ENCODE measurements around the gene A4GNT.
"Not testable (repeated sequence)": the region's sequence is repeated elsewhere in the genome, so short reads cannot be mapped to it uniquely, and the experiment has no call there.

The A4GNT gene

GRCh38 chr3:138118612-138119422 lies 13.4 kb downstream of the A4GNT start:
- no peak for DNase-seq (ENCODE audit: low read depth)

- no peak for DNase-seq (ENCODE audit: low read depth)
Measured at GRCh38 chr3:138114988-138115971, 16.9 kb downstream of the A4GNT start, which contains the start of gene DZIP1L. TSS of gene DZIP1L (minus strand) at chr3:138115608. CDS start at chr3:138103971, 11,637 bp downstream.

- DNase-seq (ENCODE audit: low read depth): no peak
Measured at GRCh38 chr3:138114431-138114918, 17.7 kb downstream of the A4GNT start.

GRCh38 chr3:138113326-138113725 lies 18.9 kb downstream of the A4GNT start:
- DNase-seq (ENCODE audit: low read depth): no peak

GRCh38 chr3:138112362-138112761 lies 19.8 kb downstream of the A4GNT start:
- DNase-seq (ENCODE audit: low read depth): no peak

GRCh38 chr3:138105598-138105997 lies 26.6 kb downstream of the A4GNT start:
- DNase-seq (ENCODE audit: low read depth): no peak

- no peak for DNase-seq (ENCODE audit: low read depth)
Measured at GRCh38 chr3:138103466-138103865, 28.7 kb downstream of the A4GNT start.

GRCh38 chr3:138101351-138101940 lies 30.7 kb downstream of the A4GNT start:
- not testable (repeated sequence) for DNase-seq (ENCODE audit: low read depth)

- DNase-seq (ENCODE audit: low read depth): no peak
Measured at GRCh38 chr3:138099417-138099816, 32.8 kb downstream of the A4GNT start.

GRCh38 chr3:138097192-138098172 lies 34.7 kb downstream of the A4GNT start:
- DNase-seq (ENCODE audit: low read depth): no peak

GRCh38 chr3:138093721-138094120 lies 38.5 kb downstream of the A4GNT start:
- no peak for DNase-seq (ENCODE audit: low read depth)

GRCh38 chr3:138092023-138092422 lies 40.2 kb downstream of the A4GNT start:
- DNase-seq (ENCODE audit: low read depth): no peak

GRCh38 chr3:138089091-138089490 lies 43.1 kb downstream of the A4GNT start:
- DNase-seq (ENCODE audit: low read depth): no peak

GRCh38 chr3:138085745-138086144 lies 46.4 kb downstream of the A4GNT start:
- DNase-seq (ENCODE audit: low read depth): not testable (repeated sequence)

- no peak for DNase-seq (ENCODE audit: low read depth)
Measured at GRCh38 chr3:138084196-138084595, 48.0 kb downstream of the A4GNT start.

GRCh38 chr3:138082992-138083386 lies 49.2 kb downstream of the A4GNT start:
- no peak for DNase-seq (ENCODE audit: low read depth)

GRCh38 chr3:138082085-138082991 lies 49.9 kb downstream of the A4GNT start:
- no peak for DNase-seq (ENCODE audit: low read depth)

GRCh38 chr3:138081371-138082084 lies 50.7 kb downstream of the A4GNT start:
- DNase-seq (ENCODE audit: low read depth): no peak

- no peak for DNase-seq (ENCODE audit: low read depth)
Measured at GRCh38 chr3:138079901-138080300, 52.3 kb downstream of the A4GNT start.
